ENCODE data around the gene SHLD1.

DNA sequence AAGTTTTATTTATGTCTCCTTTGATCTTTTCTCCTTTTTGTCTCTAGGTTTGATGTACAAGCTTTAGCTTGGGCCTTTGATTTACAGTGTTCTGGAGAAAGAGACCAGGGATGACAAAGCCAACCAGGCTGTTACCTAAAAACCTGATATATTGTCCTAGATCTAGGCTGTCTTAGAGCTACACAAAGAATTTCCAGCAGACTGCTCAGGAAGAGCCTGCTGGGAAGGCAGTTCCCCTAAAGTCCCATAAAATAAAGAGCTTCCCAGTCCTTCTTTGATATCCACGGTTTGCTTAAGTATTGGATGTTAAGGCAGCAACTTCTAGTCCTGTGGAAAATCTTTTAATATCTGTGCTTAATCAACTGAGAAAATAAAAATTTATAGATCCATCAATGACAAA is 70.5 kb downstream of the SHLD1 start:
- TF ChIP-seq EZH2 (IDR thresholded peaks at IDR 0.05; ENCODE audit: insufficient read depth, poor library complexity, severe bottlenecking) (no peak), EZH2phosphoT487 (IDR thresholded peaks at IDR 0.05; ENCODE audit: insufficient read depth, low read depth) (no peak)

Measured in GM23248 (cell line).